ENCODE measurements around the gene TMCO4.

GRCh38 chr1:19690342-19690741, 109.4 kb downstream of the TMCO4 start:
- TF ChIP-seq CTCF (conservative IDR thresholded peaks at IDR 0.05; ENCODE audit: low read depth, low read length) (no peak), POLR2A (IDR thresholded peaks at IDR 0.05; ENCODE audit: low read depth, low read length) (no peak), CHD1 (IDR thresholded peaks at IDR 0.05; ENCODE audit: low read depth, low read length) (no peak), USF2 (IDR thresholded peaks at IDR 0.05; ENCODE audit: low read depth, low read length) (no peak), RAD21 (IDR thresholded peaks at IDR 0.05; ENCODE audit: low read length) (no peak), SMC3 (IDR thresholded peaks at IDR 0.05; ENCODE audit: low read depth, low read length) (no peak), FOS (IDR thresholded peaks at IDR 0.05; ENCODE audit: low read depth, low read length) (no peak), RFX5 (IDR thresholded peaks at IDR 0.05; ENCODE audit: low read depth, low read length) (no peak), BHLHE40 (IDR thresholded peaks at IDR 0.05; ENCODE audit: low read depth, low read length) (no peak)
